ENCODE results near the gene SF1.

Gene SF1

DNA sequence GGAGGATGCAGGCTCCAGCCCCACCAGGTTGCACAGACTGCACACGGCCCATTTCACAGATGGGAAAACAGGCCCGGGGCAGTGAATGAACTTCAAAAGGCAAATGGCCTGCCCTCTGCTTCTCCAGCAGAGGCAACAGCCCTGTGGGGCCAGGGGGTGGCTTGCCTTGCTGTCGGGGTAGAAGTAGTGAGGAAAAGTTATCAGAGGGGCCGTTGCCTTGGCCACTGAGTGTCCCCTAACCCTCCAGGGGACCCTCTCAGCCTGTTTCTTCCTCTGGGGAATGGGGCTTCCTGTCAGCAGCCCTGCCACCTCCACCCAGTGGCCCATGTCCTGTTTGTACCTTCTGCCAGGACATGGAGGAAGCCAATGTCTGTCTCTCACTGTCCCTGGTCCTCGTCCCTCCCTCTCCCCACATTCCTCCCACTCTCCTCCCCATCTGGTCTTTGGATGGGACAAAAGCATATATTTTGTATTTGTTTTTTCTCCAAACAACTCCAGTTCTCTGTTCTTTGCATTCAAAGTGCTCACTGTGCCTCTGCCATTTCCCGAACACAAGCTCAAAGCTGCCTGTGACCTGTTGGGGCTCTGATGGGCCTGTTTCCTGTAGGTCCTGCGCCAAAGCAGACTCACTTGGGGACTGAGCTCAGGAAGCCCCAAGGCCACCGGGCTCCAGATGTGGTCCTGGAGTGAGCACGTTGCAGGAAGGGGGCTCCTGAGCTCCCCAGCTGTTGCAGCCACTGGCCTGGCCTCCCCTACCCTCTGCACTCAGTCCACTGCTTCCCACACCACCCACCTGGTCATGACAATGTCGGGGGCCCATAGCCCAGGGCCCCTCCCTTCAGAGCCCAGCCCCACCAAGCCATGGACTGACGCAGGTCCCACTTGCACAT lies 15.2 kb upstream of the SF1 start:
- no peak overlapping the region for H3K9ac ChIP-seq (ENCODE audit: low read depth, low read length, poor library complexity)
- no CpG with 5 or more reads among the region's 11 CpGs for WGBS, 2 donors (ENCODE audit: extremely low coverage in 2 of 2, insufficient read length in 2 of 2, insufficient replicate concordance in 1 of 2)
- no peaks in the 10 kb centered on the region for H3K79me1 ChIP-seq (ENCODE audit: low read depth, low read length)
- H3K4me3 ChIP-seq (ENCODE audit: low read length in 2 of 2), result no peak overlapping the region
- no peak overlapping the region for H2AFZ ChIP-seq (ENCODE audit: low read length)
- no peak overlapping the region for H2BK5ac ChIP-seq (ENCODE audit: low read length)
- H3K4ac ChIP-seq (ENCODE audit: low read length), result no peak overlapping the region
- H3K14ac ChIP-seq (ENCODE audit: low read length), result peak overlapping the region; percentile 4
- H3K27ac ChIP-seq (replicated peaks; ENCODE audit: low read length), result no peak overlapping the region
- H3K4me1 ChIP-seq (ENCODE audit: control insufficient read depth in 2 of 2, insufficient read depth in 1 of 2, low read depth in 1 of 2, low read length in 2 of 2), result no peaks in the 10 kb centered on the region
- peaks cover 7 to 11% of the 10 kb centered on the region in 2 donors for H3K36me3 ChIP-seq (replicated peaks in 1 of 2; ENCODE audit: control insufficient read depth in 2 of 2, insufficient read depth in 2 of 2, low read length in 2 of 2)
- no peak overlapping the region for H2BK15ac ChIP-seq (ENCODE audit: low read length)
- H3K9me3 ChIP-seq (replicated peaks in 1 of 2; ENCODE audit: control insufficient read depth in 2 of 2, insufficient read depth in 1 of 2, low read depth in 1 of 2, low read length in 2 of 2), result no peaks in the 10 kb centered on the region
- no peak overlapping the region for H2AK5ac ChIP-seq (ENCODE audit: low read depth, low read length)
- H3K27me3 ChIP-seq (ENCODE audit: control insufficient read depth in 3 of 3, insufficient read depth in 3 of 3, low read depth in 1 of 3, low read length in 3 of 3), result no peaks in the 10 kb centered on the region
- H3K18ac ChIP-seq (ENCODE audit: low read length), result no peak overlapping the region
- H4K8ac ChIP-seq (ENCODE audit: low read depth, low read length), result no peak overlapping the region
- H3K4me2 ChIP-seq (ENCODE audit: insufficient read depth, low read length, poor library complexity, severe bottlenecking), result no peak overlapping the region
- no peak for DNase-seq (ENCODE audit: low spot score)
- H3K23ac ChIP-seq (ENCODE audit: low read depth, low read length, poor library complexity), result no peak overlapping the region
- no peak overlapping the region for H2BK12ac ChIP-seq (ENCODE audit: low read length)
- H2BK120ac ChIP-seq (ENCODE audit: low read depth, low read length), result no peak overlapping the region
- no peak overlapping the region for H4K91ac ChIP-seq (ENCODE audit: low read depth, low read length, poor library complexity)

GRCh38 chr11:64792482-64792881 lies 14.1 kb upstream of the SF1 start:
- Histone ChIP-seq H3K4me2 (ENCODE audit: insufficient read depth, low read length, poor library complexity, severe bottlenecking) (no peak overlapping the region), H3K79me1 (ENCODE audit: low read depth, low read length) (no peaks in the 10 kb centered on the region), H3K18ac (ENCODE audit: low read length) (no peak overlapping the region), H2BK120ac (ENCODE audit: low read depth, low read length) (no peak overlapping the region), H3K14ac (ENCODE audit: low read length) (no peak overlapping the region), H3K27ac (replicated peaks; ENCODE audit: low read length) (no peak overlapping the region), H2AFZ (ENCODE audit: low read length) (no peak overlapping the region), H2BK15ac (ENCODE audit: low read length) (no peak overlapping the region), H2BK5ac (ENCODE audit: low read length) (no peak overlapping the region), H3K27me3 (ENCODE audit: control insufficient read depth in 3 of 3, insufficient read depth in 3 of 3, low read depth in 1 of 3, low read length in 3 of 3) (no peaks in the 10 kb centered on the region), H3K9ac (ENCODE audit: low read depth, low read length, poor library complexity) (no peak overlapping the region), H3K4ac (ENCODE audit: low read length) (no peak overlapping the region), H3K36me3 (replicated peaks in 1 of 2; ENCODE audit: control insufficient read depth in 2 of 2, insufficient read depth in 2 of 2, low read length in 2 of 2) (peaks cover 7 to 11% of the 10 kb centered on the region in 2 donors), H4K91ac (ENCODE audit: low read depth, low read length, poor library complexity) (no peak overlapping the region), H4K8ac (ENCODE audit: low read depth, low read length) (no peak overlapping the region), H3K23ac (ENCODE audit: low read depth, low read length, poor library complexity) (no peak overlapping the region), H3K9me3 (replicated peaks in 1 of 2; ENCODE audit: control insufficient read depth in 2 of 2, insufficient read depth in 1 of 2, low read depth in 1 of 2, low read length in 2 of 2) (no peaks in the 10 kb centered on the region), H3K4me1 (ENCODE audit: control insufficient read depth in 2 of 2, insufficient read depth in 1 of 2, low read depth in 1 of 2, low read length in 2 of 2) (no peaks in the 10 kb centered on the region), H3K4me3 (ENCODE audit: low read length in 2 of 2) (no peak overlapping the region), H2AK5ac (ENCODE audit: low read depth, low read length) (no peak overlapping the region), H2BK12ac (ENCODE audit: low read length) (no peak overlapping the region)
- DNase-seq (ENCODE audit: low spot score), result no peak
- no CpG with 5 or more reads among the region's 4 CpGs for WGBS, 2 donors (ENCODE audit: extremely low coverage in 2 of 2, insufficient read length in 2 of 2, insufficient replicate concordance in 1 of 2)

DNA sequence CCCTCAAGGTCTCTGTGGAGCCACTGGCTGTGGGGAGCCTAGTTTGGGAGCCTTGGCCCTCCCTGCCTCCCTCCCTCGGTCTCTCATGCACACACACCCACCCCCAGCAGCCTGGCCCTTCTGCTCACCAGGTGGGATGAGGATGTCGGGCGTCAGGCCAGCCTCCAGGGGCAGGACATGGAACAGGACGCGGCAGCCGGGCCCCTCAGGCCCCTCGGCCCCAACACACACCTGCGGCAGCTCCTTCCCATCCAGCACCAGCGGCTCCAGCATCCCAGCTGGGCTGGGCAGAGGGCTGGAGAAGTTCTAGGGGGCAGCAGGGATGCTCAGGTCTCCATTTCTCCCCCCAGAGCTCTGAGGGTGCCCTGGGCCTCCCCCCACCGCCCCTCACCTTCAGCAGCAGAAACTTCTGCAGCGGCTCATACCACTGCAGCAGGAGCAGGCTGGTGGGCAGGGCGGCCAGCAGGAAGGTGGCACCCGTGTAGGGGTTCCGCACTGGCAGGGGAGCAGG lies 13.5 kb upstream of the SF1 start:
- Histone ChIP-seq H3K4me1 (ENCODE audit: control insufficient read depth in 2 of 2, insufficient read depth in 1 of 2, low read depth in 1 of 2, low read length in 2 of 2) (no peaks in the 10 kb centered on the region), H3K18ac (ENCODE audit: low read length) (no peak overlapping the region), H2BK120ac (ENCODE audit: low read depth, low read length) (no peak overlapping the region), H2BK5ac (ENCODE audit: low read length) (no peak overlapping the region), H3K4me3 (ENCODE audit: low read length in 2 of 2) (no peak overlapping the region), H2AK5ac (ENCODE audit: low read depth, low read length) (no peak overlapping the region), H3K9me3 (replicated peaks in 1 of 2; ENCODE audit: control insufficient read depth in 2 of 2, insufficient read depth in 1 of 2, low read depth in 1 of 2, low read length in 2 of 2) (no peaks in the 10 kb centered on the region), H3K9ac (ENCODE audit: low read depth, low read length, poor library complexity) (peak overlapping the region; percentile 70), H3K14ac (ENCODE audit: low read length) (no peak overlapping the region), H2BK15ac (ENCODE audit: low read length) (no peak overlapping the region), H4K91ac (ENCODE audit: low read depth, low read length, poor library complexity) (no peak overlapping the region), H3K4ac (ENCODE audit: low read length) (no peak overlapping the region), H3K36me3 (replicated peaks in 1 of 2; ENCODE audit: control insufficient read depth in 2 of 2, insufficient read depth in 2 of 2, low read length in 2 of 2) (peaks cover 7 to 9% of the 10 kb centered on the region in 2 donors), H3K79me1 (ENCODE audit: low read depth, low read length) (no peaks in the 10 kb centered on the region), H4K8ac (ENCODE audit: low read depth, low read length) (no peak overlapping the region), H2AFZ (ENCODE audit: low read length) (no peak overlapping the region), H3K4me2 (ENCODE audit: insufficient read depth, low read length, poor library complexity, severe bottlenecking) (no peak overlapping the region), H2BK12ac (ENCODE audit: low read length) (no peak overlapping the region), H3K23ac (ENCODE audit: low read depth, low read length, poor library complexity) (no peak overlapping the region), H3K27ac (replicated peaks; ENCODE audit: low read length) (no peak overlapping the region), H3K27me3 (ENCODE audit: control insufficient read depth in 3 of 3, insufficient read depth in 3 of 3, low read depth in 1 of 3, low read length in 3 of 3) (no peaks in the 10 kb centered on the region)
- no CpG with 5 or more reads among the region's 14 CpGs for WGBS, 2 donors (ENCODE audit: extremely low coverage in 2 of 2, insufficient read length in 2 of 2, insufficient replicate concordance in 1 of 2)
- DNase-seq (ENCODE audit: low spot score), result no peak

GRCh38 chr11:64790205-64791095 lies 12.1 kb upstream of the SF1 start:
- Histone ChIP-seq H2BK120ac (ENCODE audit: low read depth, low read length) (no peak overlapping the region), H3K27me3 (ENCODE audit: control insufficient read depth in 3 of 3, insufficient read depth in 3 of 3, low read depth in 1 of 3, low read length in 3 of 3) (no peaks in the 10 kb centered on the region), H3K4me3 (ENCODE audit: low read length in 2 of 2) (no peak overlapping the region), H3K4ac (ENCODE audit: low read length) (no peak overlapping the region), H2BK5ac (ENCODE audit: low read length) (no peak overlapping the region), H4K91ac (ENCODE audit: low read depth, low read length, poor library complexity) (no peak overlapping the region), H2BK12ac (ENCODE audit: low read length) (no peak overlapping the region), H2AFZ (ENCODE audit: low read length) (no peak overlapping the region), H3K14ac (ENCODE audit: low read length) (no peak overlapping the region), H3K79me1 (ENCODE audit: low read depth, low read length) (no peaks in the 10 kb centered on the region), H3K9me3 (replicated peaks in 1 of 2; ENCODE audit: control insufficient read depth in 2 of 2, insufficient read depth in 1 of 2, low read depth in 1 of 2, low read length in 2 of 2) (no peaks in the 10 kb centered on the region), H3K9ac (ENCODE audit: low read depth, low read length, poor library complexity) (peak overlapping the region; percentile 37), H4K8ac (ENCODE audit: low read depth, low read length) (no peak overlapping the region), H2BK15ac (ENCODE audit: low read length) (no peak overlapping the region), H2AK5ac (ENCODE audit: low read depth, low read length) (no peak overlapping the region), H3K27ac (replicated peaks; ENCODE audit: low read length) (no peak overlapping the region), H3K23ac (ENCODE audit: low read depth, low read length, poor library complexity) (no peak overlapping the region), H3K4me2 (ENCODE audit: insufficient read depth, low read length, poor library complexity, severe bottlenecking) (no peak overlapping the region), H3K36me3 (replicated peaks in 1 of 2; ENCODE audit: control insufficient read depth in 2 of 2, insufficient read depth in 2 of 2, low read length in 2 of 2) (peaks cover 3 to 7% of the 10 kb centered on the region in 2 donors), H3K4me1 (ENCODE audit: control insufficient read depth in 2 of 2, insufficient read depth in 1 of 2, low read depth in 1 of 2, low read length in 2 of 2) (no peaks in the 10 kb centered on the region), H3K18ac (ENCODE audit: low read length) (no peak overlapping the region)
- WGBS, 2 donors (ENCODE audit: extremely low coverage in 2 of 2, insufficient read length in 2 of 2, insufficient replicate concordance in 1 of 2), result no CpG with 5 or more reads among the region's 25 CpGs
- DNase-seq (ENCODE audit: low spot score), result no peak
